OCI-LY3 (cell line): ENCODE results near the gene NOVA2.

ENCODE experiments used
- CTCF ChIP-seq: fragments of 200-600, 300-600 bp; sonication (generic); IDR thresholded peaks from 2 replicates; pipeline ENCODE4 v1.5.1; 2014; ENCODE audit warnings: antibody characterized with exemption, low read length, low read depth
- EZH2phosphoT487 ChIP-seq: fragments of 200-600 bp; shearing (Covaris generic); IDR thresholded peaks from 2 replicates; pipeline ENCODE4 v1.6.1; 2018; ENCODE audit warnings: antibody characterized with exemption, mixed run types, low read depth

GRCh38 chr19:45952341-45952685, 21.4 kb downstream of the NOVA2 start:
- TF ChIP-seq CTCF (no peak), EZH2phosphoT487 (no peak)
